ENCODE results near the gene CACNA1F.
"Not testable (repeated sequence)": the region's sequence is repeated elsewhere in the genome, so short reads cannot be mapped to it uniquely, and the experiment has no call there.

CACNA1F gene

GRCh38 chrX:49177338-49177833 is 55.8 kb downstream of the CACNA1F start:
- DNase-seq (ENCODE audit: low spot score) = no peak

GRCh38 chrX:49176421-49177326 is 56.5 kb downstream of the CACNA1F start:
- FAIRE-seq (no peak), DNase-seq (ENCODE audit: low spot score) (no peak)

More at GRCh38 chrX:49177338-49177833, 55.8 kb downstream of the CACNA1F start:
- FAIRE-seq = no peak

- FAIRE-seq (no peak), DNase-seq (ENCODE audit: low spot score) (no peak)
Observed at GRCh38 chrX:49175435-49176274, 57.5 kb downstream of the CACNA1F start.

DNA sequence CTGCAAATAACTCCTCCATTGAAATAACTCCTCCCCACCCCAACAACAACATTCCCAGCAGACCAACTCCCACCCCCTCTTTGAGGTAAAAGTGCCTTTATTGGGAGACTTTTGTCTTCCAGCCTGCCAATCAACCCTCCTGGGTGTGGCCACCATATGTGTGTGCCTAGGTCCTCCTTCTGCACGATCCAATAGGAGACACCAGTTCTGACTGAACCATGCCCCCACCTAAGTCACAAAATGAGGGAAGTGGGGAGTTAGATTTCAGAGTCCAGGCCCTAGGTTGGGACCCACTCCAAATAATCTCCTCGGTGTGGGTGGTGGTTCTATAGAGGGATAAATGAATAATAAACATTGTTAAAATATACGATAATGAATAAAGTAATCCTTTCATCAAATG is 58.4 kb downstream of the CACNA1F start:
- no peak for DNase-seq (ENCODE audit: low spot score)
- FAIRE-seq = no peak

DNA sequence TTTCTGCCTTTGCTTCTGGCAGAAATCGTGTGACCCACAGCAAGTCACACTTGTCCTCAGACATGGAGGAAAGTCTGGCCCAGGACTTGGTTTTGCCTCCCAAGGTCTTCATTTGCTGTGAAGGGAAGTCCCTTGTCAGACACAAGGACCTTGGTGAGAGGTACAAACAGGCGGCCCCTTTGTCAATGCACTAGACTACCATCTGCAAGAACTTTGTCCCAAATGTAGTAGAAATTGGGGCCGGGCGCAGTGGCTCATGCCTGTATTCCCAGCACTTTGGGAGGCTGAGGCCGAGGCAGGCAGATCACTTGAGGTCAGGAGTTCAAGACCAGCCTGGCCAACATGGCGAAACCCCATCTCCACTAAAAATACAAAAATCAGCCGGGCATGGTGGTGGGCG is 59.6 kb downstream of the CACNA1F start:
- FAIRE-seq; DNase-seq (ENCODE audit: low spot score): not testable (repeated sequence)

DNA sequence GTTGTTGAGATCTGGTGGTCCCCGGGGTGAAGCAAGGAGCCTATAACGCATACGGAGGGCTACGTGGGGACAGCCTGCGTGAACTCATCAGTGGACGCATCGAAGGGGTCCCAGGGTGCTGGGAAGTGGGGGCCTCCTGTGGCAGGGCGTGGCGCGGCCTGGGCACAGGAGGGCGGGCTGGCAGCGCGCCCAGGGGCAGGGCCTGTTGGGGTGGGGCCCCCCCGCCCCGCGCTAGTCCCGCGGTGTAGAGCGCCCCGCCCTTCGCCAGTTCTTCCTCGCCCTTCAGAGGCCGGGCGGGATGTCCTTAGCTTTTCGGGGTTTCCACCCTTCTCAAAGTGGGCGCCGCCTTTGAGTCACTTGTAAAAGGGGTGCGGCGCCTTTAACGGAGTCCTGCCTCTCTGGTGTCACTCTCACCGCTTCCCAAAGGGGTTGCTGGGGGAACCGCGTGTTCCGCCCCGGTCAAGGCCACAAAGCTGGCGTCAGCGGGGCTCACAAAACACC is 60.8 kb downstream of the CACNA1F start:
- DNase-seq (ENCODE audit: low spot score) = peak; percentile 36
- FAIRE-seq = no peak

- no peak for FAIRE-seq
Observed at GRCh38 chrX:49171752-49172279, 61.3 kb downstream of the CACNA1F start, which contains the start of gene PLP2. Gene PLP2 (plus strand): TSS chrX:49171898. CDS start chrX:49172001, 103 bp downstream.

DNA sequence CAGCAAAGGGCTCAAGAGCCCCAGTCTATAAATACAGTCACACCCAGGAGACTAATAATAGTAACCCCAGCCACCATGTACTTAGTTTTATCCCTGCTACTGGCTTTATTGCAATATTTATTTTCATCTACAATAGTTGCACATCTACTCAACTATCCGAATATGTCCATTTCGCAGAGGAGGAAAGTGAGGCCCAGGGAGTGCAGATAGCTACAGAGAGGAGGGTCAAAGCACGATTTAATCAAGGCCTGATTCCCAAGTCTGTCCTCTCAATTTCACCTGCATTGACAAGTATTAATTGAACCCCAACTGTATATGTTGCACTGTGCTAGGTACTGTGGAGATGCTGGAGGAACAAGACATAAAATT is 65.4 kb downstream of the CACNA1F start:
- DNase-seq (ENCODE audit: low spot score) (no peak), FAIRE-seq (no peak)

More at GRCh38 chrX:49171752-49172279, 61.3 kb downstream of the CACNA1F start, which contains the start of gene PLP2:
- DNase-seq (ENCODE audit: low spot score) = peak; percentile 38

- DNase-seq (ENCODE audit: low spot score) (peak; percentile 78), FAIRE-seq (peak; percentile 67)
Observed at GRCh38 chrX:49166914-49167739, 66.0 kb downstream of the CACNA1F start.

DNA sequence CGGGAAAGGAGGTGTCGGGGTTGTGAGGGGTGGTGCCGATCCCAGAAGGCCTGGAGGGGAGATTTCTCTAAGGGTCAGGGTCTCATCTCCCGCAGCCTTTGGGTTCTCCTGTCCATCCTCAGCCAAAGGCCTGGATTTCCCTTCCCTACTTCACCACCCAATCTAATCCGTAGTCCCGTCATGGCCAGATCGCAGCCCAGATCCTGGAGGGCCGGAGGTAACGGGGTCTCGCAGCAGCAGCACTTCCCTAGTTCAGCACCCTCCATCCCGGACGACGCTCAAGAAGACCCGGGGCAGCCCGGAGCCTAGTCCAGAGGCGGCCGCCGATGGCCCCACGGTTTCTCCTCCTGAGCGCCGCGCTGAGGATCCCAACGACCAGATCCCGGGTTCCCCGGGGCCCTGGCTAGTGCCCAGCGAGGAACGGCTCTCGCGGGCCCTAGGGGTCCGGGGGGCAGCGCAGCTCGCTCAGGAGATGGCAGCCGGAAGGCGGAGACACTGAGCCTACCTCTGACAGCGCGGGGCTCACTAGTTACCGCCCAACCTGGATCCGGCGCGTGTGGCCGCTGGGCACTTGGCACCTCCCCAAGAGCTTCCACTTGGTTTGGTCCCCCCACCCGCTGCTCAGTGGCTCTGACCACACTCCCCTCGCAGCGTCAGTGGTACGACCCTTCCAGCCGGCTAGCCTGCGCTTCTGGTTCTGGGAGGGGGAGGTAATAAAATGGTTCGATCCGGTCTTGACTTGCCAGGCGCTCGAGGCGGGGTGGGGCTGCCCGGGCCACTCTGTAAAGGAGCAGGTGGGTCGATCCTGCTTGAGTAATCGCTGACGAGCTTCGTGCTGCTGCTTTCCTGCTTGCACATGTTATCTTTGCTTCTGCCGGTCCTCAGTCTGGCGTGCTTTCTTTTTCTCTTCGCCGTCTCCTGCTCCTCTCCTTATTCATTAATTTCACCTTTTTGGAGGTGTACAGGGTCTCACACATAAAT is 66.9 kb downstream of the CACNA1F start:
- FAIRE-seq (no peak), DNase-seq (ENCODE audit: low spot score) (no peak)

DNA sequence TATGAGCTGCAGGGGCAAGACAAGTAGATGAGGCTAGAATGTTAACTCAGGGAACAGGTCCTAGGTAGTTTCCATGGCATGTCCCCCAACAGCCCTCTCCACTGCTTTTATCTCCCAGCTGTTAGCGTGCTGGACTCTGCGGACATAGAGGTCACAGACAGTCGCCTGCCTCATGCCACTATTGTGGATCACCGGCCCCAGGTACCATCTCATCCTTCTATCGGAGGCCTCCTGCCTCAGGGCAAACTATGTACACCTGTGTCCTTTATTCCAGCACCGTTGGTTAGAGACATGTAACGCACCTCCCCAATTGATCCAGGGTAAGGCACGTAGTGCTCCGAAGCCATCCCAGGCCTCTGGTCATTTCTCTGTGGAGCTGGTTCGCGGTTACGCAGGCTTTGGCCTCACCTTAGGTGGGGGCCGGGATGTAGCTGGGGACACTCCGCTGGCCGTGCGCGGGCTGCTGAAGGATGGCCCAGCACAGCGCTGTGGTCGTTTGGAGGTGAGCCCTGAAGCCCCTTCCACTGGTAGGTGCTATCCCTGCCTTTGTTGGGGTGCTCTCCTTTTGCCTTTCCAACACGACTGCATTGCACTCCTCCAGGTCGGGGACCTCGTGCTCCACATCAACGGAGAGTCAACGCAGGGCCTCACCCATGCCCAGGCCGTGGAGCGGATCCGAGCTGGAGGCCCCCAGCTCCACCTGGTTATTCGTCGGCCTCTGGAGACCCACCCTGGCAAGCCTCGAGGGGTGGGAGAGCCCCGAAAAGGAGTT is 68.4 kb downstream of the CACNA1F start:
- FAIRE-seq = no peak
- DNase-seq (ENCODE audit: low spot score) = no peak

DNA sequence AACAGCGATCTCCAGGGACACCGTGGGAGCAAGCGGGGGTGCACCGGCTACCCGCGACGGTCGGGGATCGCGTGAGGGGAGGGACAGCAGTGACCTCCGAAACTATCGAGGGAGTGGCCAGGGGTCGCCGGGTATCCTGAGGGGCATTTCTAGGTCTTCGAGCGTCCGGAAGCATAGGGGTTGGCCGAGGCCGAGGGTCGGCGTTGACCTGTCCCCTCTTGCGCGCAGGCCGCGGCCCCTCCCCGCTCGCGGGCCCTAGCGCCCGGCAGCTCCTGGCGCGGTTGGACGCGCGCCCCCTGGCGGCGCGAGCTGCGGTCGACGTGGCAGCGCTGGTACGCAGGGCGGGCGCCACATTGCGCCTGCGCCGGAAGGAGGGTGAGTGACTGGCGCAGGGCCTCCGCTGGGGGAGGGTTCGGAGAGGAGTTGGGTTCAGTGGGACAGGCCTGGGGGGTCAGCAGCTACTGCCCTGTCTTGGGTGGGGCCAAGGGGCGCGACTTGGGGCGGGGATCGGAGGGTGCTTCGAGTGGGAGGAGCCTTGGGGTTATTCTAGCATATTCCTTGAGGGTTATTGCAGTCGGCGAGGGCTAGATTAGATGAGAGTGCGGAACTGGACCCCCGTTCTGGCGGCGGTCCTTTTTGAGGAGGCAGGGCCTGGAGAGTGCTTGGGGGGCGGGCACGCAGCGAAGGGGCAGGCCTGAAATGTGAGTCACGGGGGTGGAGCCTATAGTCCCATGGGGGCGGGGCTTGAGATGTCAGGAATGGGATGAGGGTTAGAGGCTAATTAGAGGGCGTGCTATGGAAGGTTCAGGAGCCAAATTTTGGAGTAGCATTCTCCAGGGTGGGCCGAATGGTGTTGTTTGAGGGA is 69.4 kb downstream of the CACNA1F start:
- peak; percentile 57 for DNase-seq (ENCODE audit: low spot score)
- FAIRE-seq = no peak

DNA sequence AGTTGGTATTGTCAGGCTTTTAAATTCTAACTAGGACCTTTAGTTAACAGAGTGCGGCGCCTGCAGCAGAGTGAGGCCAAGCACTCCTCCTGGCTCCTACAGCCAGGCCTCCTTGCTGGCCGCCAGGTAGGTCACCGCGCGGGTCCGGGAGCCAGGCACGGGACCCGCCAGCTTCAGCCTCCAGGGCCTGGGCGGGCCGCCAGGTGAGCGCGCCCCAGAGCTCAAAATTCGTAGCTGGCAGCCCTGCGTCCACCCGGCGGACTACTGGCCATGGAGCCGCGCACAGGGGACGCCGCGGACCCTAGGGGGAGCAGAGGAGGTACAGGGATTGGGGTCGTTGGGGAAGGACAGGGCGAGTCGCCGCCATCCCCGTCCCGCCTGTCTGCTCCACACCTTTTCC is 70.5 kb downstream of the CACNA1F start, which contains the start of gene MAGIX:
MAGIX (plus strand) TSS at position 139 of the 400 bp plus-strand sequence; CDS start at position 271, 132 bp downstream.
- DNase-seq (ENCODE audit: low spot score) = no peak
- FAIRE-seq = no peak

GRCh38 chrX:49161632-49162031 is 71.5 kb downstream of the CACNA1F start:
- DNase-seq (ENCODE audit: low spot score) = no peak
- FAIRE-seq = no peak

GRCh38 chrX:49160908-49161307 is 72.2 kb downstream of the CACNA1F start:
- no peak for FAIRE-seq

DNA sequence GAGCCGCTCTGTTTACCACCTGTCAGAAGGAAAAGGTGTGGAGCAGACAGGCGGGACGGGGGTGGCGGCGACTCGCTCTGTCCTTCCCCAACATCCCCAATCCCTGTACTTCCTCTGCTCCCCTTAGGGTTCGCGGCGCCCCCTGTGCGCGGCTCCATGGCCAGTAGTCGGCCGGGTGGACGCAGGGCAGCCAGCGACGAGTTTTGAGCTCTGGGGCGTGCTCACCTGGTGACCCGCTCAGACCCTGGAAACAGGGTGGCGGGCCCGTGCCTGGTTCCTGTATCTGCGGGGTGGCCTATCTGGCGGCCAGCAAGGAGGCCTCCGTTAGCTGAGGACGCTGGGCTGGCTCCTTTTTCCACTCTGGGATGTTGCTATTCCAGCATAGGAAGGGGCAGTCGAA is 75.9 kb downstream of the CACNA1F start:
- DNase-seq (ENCODE audit: low spot score) = no peak
- FAIRE-seq = no peak

More at GRCh38 chrX:49160908-49161307, 72.2 kb downstream of the CACNA1F start:
- no peak for DNase-seq (ENCODE audit: low spot score)
